RWPE2 (cell line): Measurements from ENCODE around the gene SYNJ2.
A peak's percentile ranks its signal among the peaks of the same experiment; 100 is the strongest.

ENCODE experiments used
- ATAC-seq: fragments of 200-7000 bp; cut with Tn5 transposase; 3 replicates; pipeline ENCODE4 v1.9.1; 2021; ENCODE audit warnings: low read depth
- DNase-seq: peaks from one replicate; pipeline ENCODE4 v3.0.0-alpha.2; 2020; ENCODE audit warnings: low spot score
- H3K27ac ChIP-seq: fragments of 450-650 bp; 2 replicates; pipeline ENCODE4 v1.5.1; 2017; ENCODE audit warnings: mild to moderate bottlenecking; ENCODE audit not compliant: poor library complexity, severe bottlenecking
- H3K27me3 ChIP-seq: fragments of 250-450 bp; sonication (Bioruptor Pico); 2 replicates; pipeline ENCODE4 v1.5.1; 2021; ENCODE audit warnings: mild to moderate bottlenecking, moderate library complexity; ENCODE audit not compliant: insufficient read depth, poor library complexity, severe bottlenecking
- H3K36me3 ChIP-seq: fragments of 250-450 bp; sonication (Bioruptor Pico); 2 replicates; pipeline ENCODE4 v1.5.1; 2020; ENCODE audit warnings: low read depth, mild to moderate bottlenecking, moderate library complexity
- H3K4me1 ChIP-seq: fragments of 250-450 bp; sonication (Bioruptor Pico); 2 replicates; pipeline ENCODE4 v1.5.1; 2021; ENCODE audit warnings: mild to moderate bottlenecking, moderate library complexity; ENCODE audit not compliant: insufficient read depth, poor library complexity, severe bottlenecking
- H3K4me3 ChIP-seq: fragments of 250-450 bp; sonication (Bioruptor Pico); 2 replicates; pipeline ENCODE4 v1.5.1; 2021; ENCODE audit warnings: mild to moderate bottlenecking, moderate library complexity; ENCODE audit not compliant: severe bottlenecking
- H3K9me3 ChIP-seq: fragments of 250-450 bp; sonication (Bioruptor Pico); 2 replicates; pipeline ENCODE4 v1.5.1; 2021; ENCODE audit warnings: mild to moderate bottlenecking, moderate library complexity; ENCODE audit not compliant: severe bottlenecking
- TF ChIP-seq, protein P1 (sequence below): fragments of 450-650 bp; IDR thresholded peaks from one replicate; pipeline ENCODE4 v1.5.1; 2017; ENCODE audit warnings: mild to moderate bottlenecking, moderate library complexity; ENCODE audit not compliant: poor library complexity, severe bottlenecking

SYNJ2 gene

DNA sequence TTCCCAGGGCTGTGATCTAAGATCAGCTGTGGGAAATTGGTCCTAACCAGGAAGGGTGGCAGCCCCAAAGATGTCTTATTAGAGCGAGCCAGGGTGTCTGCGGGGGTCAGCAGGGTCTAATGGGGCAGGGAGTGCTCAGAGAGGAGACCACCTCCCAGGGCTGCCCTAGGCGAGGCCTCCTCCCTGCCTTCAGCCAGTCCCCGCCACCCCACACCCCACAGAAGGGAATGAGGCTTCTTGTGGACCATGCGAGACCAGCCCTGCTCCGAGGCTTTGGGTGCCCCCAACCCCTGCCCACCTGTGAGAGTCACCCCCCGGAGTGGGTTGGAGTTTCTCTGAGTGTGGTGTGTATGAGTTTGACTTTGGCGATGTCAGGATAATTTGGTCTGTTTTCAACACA is 37.8 kb downstream of the SYNJ2 start:
- Histone ChIP-seq H3K27ac (no peak overlapping the region), H3K9me3 (no peaks in the 10 kb centered on the region), H3K36me3 (no peaks in the 10 kb centered on the region), H3K4me3 (no peak overlapping the region), H3K27me3 (no peaks in the 10 kb centered on the region), H3K4me1 (no peaks in the 10 kb centered on the region)
- peak; percentile 48 for DNase-seq
- ATAC-seq: no peak
- TF ChIP-seq, protein P1, sequence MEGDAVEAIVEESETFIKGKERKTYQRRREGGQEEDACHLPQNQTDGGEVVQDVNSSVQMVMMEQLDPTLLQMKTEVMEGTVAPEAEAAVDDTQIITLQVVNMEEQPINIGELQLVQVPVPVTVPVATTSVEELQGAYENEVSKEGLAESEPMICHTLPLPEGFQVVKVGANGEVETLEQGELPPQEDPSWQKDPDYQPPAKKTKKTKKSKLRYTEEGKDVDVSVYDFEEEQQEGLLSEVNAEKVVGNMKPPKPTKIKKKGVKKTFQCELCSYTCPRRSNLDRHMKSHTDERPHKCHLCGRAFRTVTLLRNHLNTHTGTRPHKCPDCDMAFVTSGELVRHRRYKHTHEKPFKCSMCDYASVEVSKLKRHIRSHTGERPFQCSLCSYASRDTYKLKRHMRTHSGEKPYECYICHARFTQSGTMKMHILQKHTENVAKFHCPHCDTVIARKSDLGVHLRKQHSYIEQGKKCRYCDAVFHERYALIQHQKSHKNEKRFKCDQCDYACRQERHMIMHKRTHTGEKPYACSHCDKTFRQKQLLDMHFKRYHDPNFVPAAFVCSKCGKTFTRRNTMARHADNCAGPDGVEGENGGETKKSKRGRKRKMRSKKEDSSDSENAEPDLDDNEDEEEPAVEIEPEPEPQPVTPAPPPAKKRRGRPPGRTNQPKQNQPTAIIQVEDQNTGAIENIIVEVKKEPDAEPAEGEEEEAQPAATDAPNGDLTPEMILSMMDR: no peak

- Histone ChIP-seq H3K9me3 (no peaks in the 10 kb centered on the region), H3K4me1 (no peaks in the 10 kb centered on the region), H3K27ac (no peak overlapping the region), H3K36me3 (no peaks in the 10 kb centered on the region), H3K27me3 (no peaks in the 10 kb centered on the region), H3K4me3 (no peak overlapping the region)
- TF ChIP-seq, protein P1: no peak
- ATAC-seq (peak; percentile 17; the same call in 1 of the 3 replicates), DNase-seq (peak; percentile 19)
These were observed 38.6 kb downstream of the SYNJ2 start for GRCh38 chr6:158020272-158020711.

DNA sequence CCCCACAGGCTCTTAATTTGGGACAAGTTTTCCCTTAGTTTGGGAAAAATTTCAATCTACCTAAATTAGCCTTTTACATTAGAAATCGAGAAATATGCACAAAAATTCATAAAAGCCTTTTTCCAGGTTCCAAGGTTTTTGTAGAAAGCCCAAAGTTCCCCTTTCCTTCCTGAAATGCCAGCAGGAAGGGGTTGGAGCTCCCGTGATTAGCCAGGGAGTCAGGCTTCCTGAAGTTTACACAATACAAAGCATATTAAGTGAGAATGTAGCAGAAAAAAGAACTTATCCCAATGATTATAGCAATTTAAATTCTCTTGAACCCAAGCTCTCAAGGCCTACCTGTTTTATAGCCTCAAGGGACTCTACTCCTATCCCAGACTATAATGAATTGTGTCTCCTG is 39.1 kb downstream of the SYNJ2 start:
- Histone ChIP-seq H3K27ac (no peak overlapping the region), H3K36me3 (no peaks in the 10 kb centered on the region), H3K4me3 (no peak overlapping the region), H3K9me3 (no peaks in the 10 kb centered on the region), H3K4me1 (peaks cover 2% of the 10 kb centered on the region), H3K27me3 (no peaks in the 10 kb centered on the region)
- ATAC-seq: no peak
- TF ChIP-seq, protein P1: no peak
- peak; percentile 2 for DNase-seq

DNA sequence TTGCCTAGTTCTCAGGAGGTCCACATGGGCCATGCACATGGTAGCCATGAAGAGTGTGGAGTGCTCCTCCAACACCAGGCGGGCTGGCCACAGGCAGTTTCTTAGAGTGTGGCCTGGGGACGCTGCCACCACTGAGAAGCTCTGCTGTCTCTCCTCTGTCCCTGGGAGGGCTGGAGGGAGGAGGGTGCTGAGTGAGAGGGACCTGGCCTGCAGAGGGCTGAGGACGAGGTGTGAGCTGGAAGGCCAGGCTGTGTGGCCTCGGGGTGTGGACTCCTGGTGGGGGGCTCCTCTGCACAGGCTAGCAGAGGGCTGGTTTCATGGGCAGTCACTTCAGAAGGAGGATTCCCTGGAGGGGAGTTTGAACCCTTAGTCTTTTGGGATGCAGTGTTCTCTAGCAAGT is 39.7 kb downstream of the SYNJ2 start:
- Histone ChIP-seq H3K27me3 (no peaks in the 10 kb centered on the region), H3K27ac (no peak overlapping the region), H3K9me3 (no peaks in the 10 kb centered on the region), H3K36me3 (no peaks in the 10 kb centered on the region), H3K4me1 (peaks cover 8% of the 10 kb centered on the region), H3K4me3 (no peak overlapping the region)
- DNase-seq: no peak
- TF ChIP-seq, protein P1: no peak
- no peak for ATAC-seq

GRCh38 chr6:158021814-158022748 is 40.4 kb downstream of the SYNJ2 start:
- Histone ChIP-seq H3K9me3 (no peaks in the 10 kb centered on the region), H3K4me3 (no peak overlapping the region), H3K4me1 (peaks cover 13% of the 10 kb centered on the region), H3K27me3 (no peaks in the 10 kb centered on the region), H3K36me3 (no peaks in the 10 kb centered on the region), H3K27ac (no peak overlapping the region)
- no peak for ATAC-seq
- TF ChIP-seq, protein P1: no peak
- DNase-seq: no peak
